Lower leg skin (tissue), 4 donors: ENCODE results near the gene ZC3H18. TPM values are rescaled to one million over a fixed set of nuclear protein-coding genes. Genes with fewer than 3 reads are reported as not detected.

Experiments
- DNase-seq, 2 donors: peaks; one replicate each; pipeline ENCODE4 v3.0.0-alpha.2; 2019; ENCODE audit warnings: low spot score in 2 of 2
- H3K4me3 ChIP-seq: fragments of 200-600 bp; sonication (generic); 2 replicates; pipeline ENCODE4 v1.5.1; 2017; ENCODE audit warnings: mild to moderate bottlenecking, low read depth; ENCODE audit not compliant: poor library complexity, severe bottlenecking
- POLR2A ChIP-seq, 2 donors: fragments of 450-650 bp; IDR thresholded peaks; one replicate each; pipeline ENCODE4 v1.6.1; 2016 to 2017; ENCODE audit warnings: antibody characterized with exemption in 2 of 2, mild to moderate bottlenecking in 1 of 2, moderate library complexity in 1 of 2
- WGBS, 2 donors: methylation state at CpG; one replicate each; pipeline ENCODE4 v1.1.5; 2018; 5-methylcytosine and 5-hydroxymethylcytosine counted together
- intact Hi-C: fragments of 100-400 bp; cut with DNase I; formaldehyde crosslinking; loops from one replicate; pipeline ENCODE4 v1.15.0; 2023; ENCODE audit warnings: low total_unique reads
- total RNA-seq, 4 donors: library from RNA; depleted of rRNA; stranded (reverse); fragments of >200 nt; gene quantifications; one replicate each; pipeline ENCODE4 v1.1.0, GENCODE V29; 2016
- TF ChIP-seq, protein P1 (sequence below), 3 donors: fragments of 450-650 bp; IDR thresholded peaks; one replicate each; pipeline ENCODE4 v1.5.1; 2016; ENCODE audit warnings: antibody characterized with exemption in 3 of 3, mild to moderate bottlenecking in 3 of 3, moderate library complexity in 2 of 3

ZC3H18 gene
- total RNA-seq, 4 donors from 2014 or later: 16.5 to 32.3 (median 18.5) TPM

DNA sequence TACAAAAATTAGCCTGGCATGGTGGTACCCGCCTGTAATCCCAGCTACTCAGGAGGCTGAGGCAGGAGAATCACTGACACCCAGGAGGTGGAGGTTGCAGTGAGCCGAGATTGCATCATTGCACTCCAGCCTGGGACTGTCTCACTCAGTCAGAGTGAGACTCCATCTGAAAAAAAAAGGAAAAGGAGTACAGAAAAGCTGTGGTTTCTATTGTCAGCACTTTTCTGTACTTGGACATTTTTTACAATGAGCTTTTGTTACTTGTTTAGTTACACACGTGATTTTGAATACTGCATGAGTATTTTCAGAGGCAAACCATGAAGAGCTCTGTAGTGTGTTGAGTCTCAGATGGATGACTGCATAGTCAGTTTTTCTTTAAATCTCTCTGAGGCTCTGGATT is 26.3 kb downstream of the ZC3H18 start:
- no peak overlapping the region for H3K4me3 ChIP-seq
- WGBS, 2 donors: 63 to 85% methylated on average over 3 of the region's 3 CpGs
- intact Hi-C loops: no loop called here
- DNase-seq: no peak
- TF ChIP-seq POLR2A (IDR thresholded peaks at IDR 0.05): no peak
- TF ChIP-seq, protein P1, sequence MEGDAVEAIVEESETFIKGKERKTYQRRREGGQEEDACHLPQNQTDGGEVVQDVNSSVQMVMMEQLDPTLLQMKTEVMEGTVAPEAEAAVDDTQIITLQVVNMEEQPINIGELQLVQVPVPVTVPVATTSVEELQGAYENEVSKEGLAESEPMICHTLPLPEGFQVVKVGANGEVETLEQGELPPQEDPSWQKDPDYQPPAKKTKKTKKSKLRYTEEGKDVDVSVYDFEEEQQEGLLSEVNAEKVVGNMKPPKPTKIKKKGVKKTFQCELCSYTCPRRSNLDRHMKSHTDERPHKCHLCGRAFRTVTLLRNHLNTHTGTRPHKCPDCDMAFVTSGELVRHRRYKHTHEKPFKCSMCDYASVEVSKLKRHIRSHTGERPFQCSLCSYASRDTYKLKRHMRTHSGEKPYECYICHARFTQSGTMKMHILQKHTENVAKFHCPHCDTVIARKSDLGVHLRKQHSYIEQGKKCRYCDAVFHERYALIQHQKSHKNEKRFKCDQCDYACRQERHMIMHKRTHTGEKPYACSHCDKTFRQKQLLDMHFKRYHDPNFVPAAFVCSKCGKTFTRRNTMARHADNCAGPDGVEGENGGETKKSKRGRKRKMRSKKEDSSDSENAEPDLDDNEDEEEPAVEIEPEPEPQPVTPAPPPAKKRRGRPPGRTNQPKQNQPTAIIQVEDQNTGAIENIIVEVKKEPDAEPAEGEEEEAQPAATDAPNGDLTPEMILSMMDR (IDR thresholded peaks at IDR 0.05): no peak

GRCh38 chr16:88597856-88598491 is 27.8 kb downstream of the ZC3H18 start:
- no peak for DNase-seq
- WGBS, 2 donors: 82 to 85% methylated on average over 21 of the region's 21 CpGs
- intact Hi-C loops: no loop called here
- no peak for TF ChIP-seq POLR2A (IDR thresholded peaks at IDR 0.05)
- TF ChIP-seq, protein P1 (IDR thresholded peaks at IDR 0.05): no peak
- H3K4me3 ChIP-seq: no peak overlapping the region

DNA sequence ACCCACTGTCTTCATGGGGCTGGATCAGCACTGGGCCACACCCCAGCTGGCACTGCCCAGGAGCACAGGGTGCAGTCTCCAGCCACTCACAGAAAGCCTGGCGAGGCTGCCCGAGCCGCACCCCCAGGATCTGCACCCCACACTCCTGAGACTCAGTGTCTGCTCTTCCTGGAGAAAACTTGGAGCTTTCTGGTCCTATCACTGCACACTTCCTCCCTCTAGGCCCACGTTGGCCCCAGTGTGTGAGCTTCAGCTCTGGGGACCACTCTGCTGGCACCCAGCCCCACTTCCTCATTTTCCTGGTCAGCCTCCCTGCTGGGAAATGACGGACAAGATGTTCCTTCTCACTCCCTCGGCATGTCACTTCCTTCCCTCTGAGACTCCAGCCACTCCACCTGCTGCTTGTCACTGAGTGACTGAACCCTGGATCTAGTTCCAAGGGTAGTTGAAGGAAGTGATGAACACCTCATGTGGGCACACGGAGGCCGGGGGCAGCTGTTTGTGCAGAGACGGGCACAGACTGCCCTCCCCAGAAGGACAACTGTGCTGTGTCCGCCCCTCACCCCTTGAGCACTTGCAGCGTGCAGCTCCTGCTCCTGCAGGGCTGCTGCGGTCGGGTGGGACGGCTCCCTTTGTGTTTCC is 29.0 kb downstream of the ZC3H18 start:
- peak; percentile 75 to 92 for DNase-seq
- no peak overlapping the region for H3K4me3 ChIP-seq
- TF ChIP-seq, protein P1 (IDR thresholded peaks at IDR 0.05): no peak
- TF ChIP-seq POLR2A (IDR thresholded peaks at IDR 0.05): no peak
- WGBS, 2 donors: 81 to 82% methylated on average over 14 of the region's 14 CpGs
- intact Hi-C loops: no loop called here

- no peak for DNase-seq
- intact Hi-C loops: no loop called here
- 75 to 82% methylated on average over 25 of the region's 25 CpGs for WGBS, 2 donors
Measured at GRCh38 chr16:88599825-88600538, 29.8 kb downstream of the ZC3H18 start.

GRCh38 chr16:88600539-88600896 is 30.3 kb downstream of the ZC3H18 start:
- H3K4me3 ChIP-seq: no peak overlapping the region
- no peak for DNase-seq
- 90 to 94% methylated on average over 6 of the region's 6 CpGs for WGBS, 2 donors
- intact Hi-C loops: no loop called here
- TF ChIP-seq POLR2A (IDR thresholded peaks at IDR 0.05): no peak
- TF ChIP-seq, protein P1 (IDR thresholded peaks at IDR 0.05): no peak

More at GRCh38 chr16:88599825-88600538, 29.8 kb downstream of the ZC3H18 start:
- no peak overlapping the region for H3K4me3 ChIP-seq
- TF ChIP-seq, protein P1 (IDR thresholded peaks at IDR 0.05): no peak
- TF ChIP-seq POLR2A (IDR thresholded peaks at IDR 0.05): no peak
